PC-3 (cell line): ENCODE measurements around the gene PTH1R. TPM values are rescaled to one million over a fixed set of nuclear protein-coding genes. Genes with fewer than 3 reads are reported as not detected.

Source experiments
- ATAC-seq: fragments of 200-7000 bp; cut with Tn5 transposase; 2 replicates; pipeline ENCODE4 v1.9.1; 2020; ENCODE audit warnings: mild to moderate bottlenecking, moderate library complexity
- BruUV-seq: library from RNA; stranded (reverse); fragments of 400-500 nt; replicated peaks from 2 replicates; lab custom pipeline; 2021; lab: Mats Ljungman, UMichigan
- CTCF ChIA-PET: fragments of 300-600 bp; sonication (Branson Sonifier 250); formaldehyde crosslinking; loops from one replicate; lab custom pipeline; 2022; ENCODE audit warnings: antibody characterized with exemption; lab: Charles Lee
- POLR2A ChIA-PET: fragments of 300-600 bp; sonication (Branson Sonifier 250); formaldehyde crosslinking; loops from one replicate; lab custom pipeline; 2022; ENCODE audit warnings: antibody characterized with exemption; ENCODE audit not compliant: unreplicated experiment; lab: Charles Lee
- DNase-seq: peaks from one replicate; pipeline ENCODE4 v3.0.0-alpha.2; 2015
- H2AFZ ChIP-seq: fragments of 300-600 bp; sonication (generic); 2 replicates; pipeline ENCODE4 v1.6.0; 2016; ENCODE audit warnings: antibody characterized with exemption, low read length
- H3F3A ChIP-seq: fragments of 300-600 bp; sonication (generic); one replicate; pipeline ENCODE4 v1.6.0; 2017; ENCODE audit warnings: antibody characterized with exemption, low read length, control low read depth, mild to moderate bottlenecking; ENCODE audit not compliant: unreplicated experiment
- H3K27ac ChIP-seq: fragments of 300-600 bp; sonication (generic); 2 replicates; pipeline ENCODE4 v1.5.1; 2016; ENCODE audit warnings: mild to moderate bottlenecking, low read length
- H3K27me3 ChIP-seq: fragments of 300-600 bp; sonication (generic); 2 replicates; pipeline ENCODE4 v1.6.1; 2016; ENCODE audit warnings: low read length, mixed read lengths
- H3K36me3 ChIP-seq: fragments of 300-600 bp; sonication (generic); 2 replicates; pipeline ENCODE4 v1.6.1; 2016; ENCODE audit warnings: low read depth, mixed run types, low read length, mixed read lengths
- H3K4me1 ChIP-seq: fragments of 300-600 bp; sonication (generic); 2 replicates; pipeline ENCODE4 v1.5.1; 2016; ENCODE audit warnings: low read length; ENCODE audit not compliant: insufficient read depth
- H3K4me2 ChIP-seq: fragments of 300-600 bp; sonication (generic); 2 replicates; pipeline ENCODE4 v1.6.0; 2016; ENCODE audit warnings: low read length
- H3K4me3 ChIP-seq: fragments of 300-600 bp; sonication (generic); 2 replicates; pipeline ENCODE4 v1.5.1; 2016; ENCODE audit warnings: mild to moderate bottlenecking, low read length, mixed read lengths
- H3K79me2 ChIP-seq: fragments of 300-600 bp; sonication (generic); 2 replicates; pipeline ENCODE4 v1.6.1; 2017; ENCODE audit warnings: low read length, mixed read lengths
- H3K9ac ChIP-seq: fragments of 300-600 bp; sonication (generic); 2 replicates; pipeline ENCODE4 v1.6.0; 2016; ENCODE audit warnings: mild to moderate bottlenecking, low read length
- H3K9me2 ChIP-seq: fragments of 300-600 bp; sonication (generic); replicated peaks from 2 replicates; pipeline ENCODE4 v1.6.1; 2016; ENCODE audit warnings: mixed run types, low read length, mixed read lengths
- H3K9me3 ChIP-seq: fragments of 300-600 bp; sonication (generic); 2 replicates; pipeline ENCODE4 v1.6.1; 2016; ENCODE audit warnings: low read length, mixed read lengths
- H4K20me1 ChIP-seq: fragments of 300-600 bp; sonication (generic); 2 replicates; pipeline ENCODE4 v1.6.1; 2016; ENCODE audit warnings: low read length, mixed read lengths
- CTCF ChIP-seq: fragments of 300-600 bp; sonication (generic); conservative IDR thresholded peaks from 2 replicates; pipeline ENCODE4 v1.5.1; 2017; ENCODE audit warnings: antibody characterized with exemption, low read depth, mild to moderate bottlenecking, low read length
- EZH2 ChIP-seq: fragments of 300-600 bp; sonication (generic); IDR thresholded peaks from one replicate; pipeline ENCODE4 v1.6.1; 2017; ENCODE audit warnings: antibody characterized with exemption, mild to moderate bottlenecking, low read length; ENCODE audit not compliant: unreplicated experiment
- EZH2phosphoT487 ChIP-seq: fragments of 300-600 bp; sonication (generic); IDR thresholded peaks from 2 replicates; pipeline ENCODE4 v1.6.1; 2018; ENCODE audit warnings: mild to moderate bottlenecking, antibody characterized with exemption, low read length, borderline replicate concordance
- intact Hi-C: fragments of 100-400 bp; cut with micrococcal nuclease; formaldehyde crosslinking; loops from 2 replicates; pipeline ENCODE4 v1.9.0; 2023
- total RNA-seq: library from RNA; depleted of rRNA; stranded (reverse); fragments of >200 nt; gene quantifications from 2 replicates; pipeline ENCODE4 v1.2.3, GENCODE V29; 2014

PTH1R gene
- total RNA-seq, 1 experiment from 2014 or later: not detected

GRCh38 chr3:46853441-46854415, 23.8 kb upstream of the PTH1R start:
- DNase-seq (no peak), ATAC-seq (no peak)
- H3K9me3 ChIP-seq: no peaks in the 10 kb centered on the region
- H3F3A ChIP-seq: no peaks in the 10 kb centered on the region
- H3K79me2 ChIP-seq: no peaks in the 10 kb centered on the region
- H3K36me3 ChIP-seq: no peaks in the 10 kb centered on the region
- ChIA-PET CTCF (no interaction called here), POLR2A (no interaction called here)
- no peak for TF ChIP-seq CTCF
- no peak for TF ChIP-seq EZH2phosphoT487
- TF ChIP-seq EZH2: no peak
- intact Hi-C loops: no loop called here
- no peak overlapping the region for H3K4me2 ChIP-seq
- no peaks in the 10 kb centered on the region for H3K9me2 ChIP-seq
- no peak overlapping the region for H2AFZ ChIP-seq
- H4K20me1 ChIP-seq: no peaks in the 10 kb centered on the region
- no peaks in the 10 kb centered on the region for H3K4me1 ChIP-seq
- BruUV-seq: no TSS peak
- H3K9ac ChIP-seq: no peak overlapping the region
- no peaks in the 10 kb centered on the region; the same call in 1 of the 2 replicates for H3K27me3 ChIP-seq
- no peak overlapping the region for H3K27ac ChIP-seq
- H3K4me3 ChIP-seq: no peak overlapping the region

- no peak for TF ChIP-seq CTCF
- no peak for TF ChIP-seq EZH2phosphoT487
- no peak for TF ChIP-seq EZH2
- Histone ChIP-seq H4K20me1 (no peaks in the 10 kb centered on the region), H3K27ac (no peak overlapping the region), H3K79me2 (no peaks in the 10 kb centered on the region), H3F3A (no peaks in the 10 kb centered on the region), H3K4me2 (no peak overlapping the region), H3K4me3 (no peak overlapping the region), H2AFZ (no peak overlapping the region), H3K27me3 (no peaks in the 10 kb centered on the region; the same call in 1 of the 2 replicates), H3K9me3 (no peaks in the 10 kb centered on the region), H3K9me2 (no peaks in the 10 kb centered on the region), H3K36me3 (no peaks in the 10 kb centered on the region), H3K9ac (no peak overlapping the region), H3K4me1 (no peaks in the 10 kb centered on the region)
- intact Hi-C loops: no loop called here
- CTCF ChIA-PET: no interaction called here
- no TSS peak for BruUV-seq
- no peak for DNase-seq
- POLR2A ChIA-PET: no interaction called here
- ATAC-seq: no peak
Measured at GRCh38 chr3:46854555-46854991, 22.9 kb upstream of the PTH1R start.
